GM10266 (cell line): ENCODE measurements around the gene CEP290.

Experiments used
- DNase-seq: peaks from one replicate; pipeline ENCODE4 v3.0.0; 2012; ENCODE audit errors: extremely low spot score
- TF ChIP-seq, protein P1 (sequence below): IDR thresholded peaks from 2 replicates; pipeline ENCODE4 v1.5.1; 2012; ENCODE audit warnings: mild to moderate bottlenecking, low read depth; ENCODE audit not compliant: control insufficient read depth, insufficient read depth; ENCODE audit errors: missing control alignments

The CEP290 gene

DNA sequence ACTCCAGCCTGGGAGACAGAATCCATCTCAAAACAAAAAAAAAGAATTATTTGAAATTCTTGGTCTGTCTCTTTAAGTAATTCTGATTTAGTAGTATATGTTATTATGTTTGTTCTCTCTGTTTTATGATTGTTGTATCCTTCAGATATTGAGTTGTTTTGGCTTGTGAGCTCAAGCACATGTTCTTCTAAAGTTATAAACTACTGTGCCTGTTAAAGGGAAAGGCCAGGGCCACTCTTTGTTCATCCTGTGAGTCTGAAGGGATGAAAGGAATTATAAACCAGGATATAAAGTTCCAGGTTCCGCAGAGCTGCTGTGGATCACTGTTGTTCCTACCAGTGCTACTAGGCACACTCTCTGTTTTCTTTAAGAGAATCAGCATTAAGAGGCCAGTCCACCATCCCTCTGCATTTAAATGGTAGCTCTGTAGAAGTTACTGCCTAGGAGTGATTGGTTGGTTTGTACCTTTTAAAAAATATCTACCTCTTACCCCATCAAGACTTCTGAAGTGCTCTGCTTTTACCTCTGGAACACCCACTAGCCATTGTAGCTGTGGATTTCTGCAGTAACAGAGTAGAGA is 14.3 kb upstream of the CEP290 start:
- TF ChIP-seq, protein P1, sequence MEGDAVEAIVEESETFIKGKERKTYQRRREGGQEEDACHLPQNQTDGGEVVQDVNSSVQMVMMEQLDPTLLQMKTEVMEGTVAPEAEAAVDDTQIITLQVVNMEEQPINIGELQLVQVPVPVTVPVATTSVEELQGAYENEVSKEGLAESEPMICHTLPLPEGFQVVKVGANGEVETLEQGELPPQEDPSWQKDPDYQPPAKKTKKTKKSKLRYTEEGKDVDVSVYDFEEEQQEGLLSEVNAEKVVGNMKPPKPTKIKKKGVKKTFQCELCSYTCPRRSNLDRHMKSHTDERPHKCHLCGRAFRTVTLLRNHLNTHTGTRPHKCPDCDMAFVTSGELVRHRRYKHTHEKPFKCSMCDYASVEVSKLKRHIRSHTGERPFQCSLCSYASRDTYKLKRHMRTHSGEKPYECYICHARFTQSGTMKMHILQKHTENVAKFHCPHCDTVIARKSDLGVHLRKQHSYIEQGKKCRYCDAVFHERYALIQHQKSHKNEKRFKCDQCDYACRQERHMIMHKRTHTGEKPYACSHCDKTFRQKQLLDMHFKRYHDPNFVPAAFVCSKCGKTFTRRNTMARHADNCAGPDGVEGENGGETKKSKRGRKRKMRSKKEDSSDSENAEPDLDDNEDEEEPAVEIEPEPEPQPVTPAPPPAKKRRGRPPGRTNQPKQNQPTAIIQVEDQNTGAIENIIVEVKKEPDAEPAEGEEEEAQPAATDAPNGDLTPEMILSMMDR = no peak

DNA sequence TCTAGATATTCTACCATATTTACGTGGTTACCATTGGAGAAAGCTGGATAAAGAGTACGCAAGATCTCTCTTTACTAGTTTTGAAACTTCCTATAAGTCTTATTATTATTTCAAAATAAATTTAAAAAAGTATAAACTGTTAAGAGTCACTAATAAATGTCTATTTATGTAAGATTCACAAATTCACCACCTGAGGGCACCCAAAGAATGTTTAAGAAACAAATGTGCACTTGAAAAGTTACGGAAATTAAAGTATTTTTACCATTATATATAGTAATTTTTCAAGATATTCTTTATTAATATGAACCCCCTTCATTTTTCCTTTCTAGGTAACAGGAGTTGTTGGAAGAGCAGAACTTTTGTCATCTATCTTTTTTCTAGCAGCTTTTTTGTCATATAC is 12.1 kb upstream of the CEP290 start:
- DNase-seq = no peak
- TF ChIP-seq, protein P1 = peak; percentile 26

More for the DNA sequence above, 14.3 kb upstream of the CEP290 start:
- DNase-seq = no peak

DNA sequence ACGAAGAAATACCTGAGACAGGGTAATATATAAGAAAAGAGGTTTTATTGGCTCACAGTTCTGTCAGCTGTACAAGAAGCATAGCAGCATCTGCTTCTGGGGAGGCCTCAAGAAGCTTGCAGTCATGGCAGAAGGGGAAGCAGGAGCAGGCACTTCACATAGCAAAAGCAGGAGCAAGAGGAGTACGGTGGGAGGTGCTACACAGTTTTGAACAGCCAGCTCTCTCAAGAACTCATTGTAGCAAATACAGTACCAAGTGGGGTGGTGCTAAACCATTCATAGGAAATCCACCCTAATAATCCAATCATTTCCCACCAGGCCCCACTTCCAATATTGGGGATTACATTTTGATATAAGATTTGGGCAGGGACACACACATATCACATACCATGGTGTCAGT is 8.2 kb upstream of the CEP290 start:
- no peak for DNase-seq
- TF ChIP-seq, protein P1 = no peak

DNA sequence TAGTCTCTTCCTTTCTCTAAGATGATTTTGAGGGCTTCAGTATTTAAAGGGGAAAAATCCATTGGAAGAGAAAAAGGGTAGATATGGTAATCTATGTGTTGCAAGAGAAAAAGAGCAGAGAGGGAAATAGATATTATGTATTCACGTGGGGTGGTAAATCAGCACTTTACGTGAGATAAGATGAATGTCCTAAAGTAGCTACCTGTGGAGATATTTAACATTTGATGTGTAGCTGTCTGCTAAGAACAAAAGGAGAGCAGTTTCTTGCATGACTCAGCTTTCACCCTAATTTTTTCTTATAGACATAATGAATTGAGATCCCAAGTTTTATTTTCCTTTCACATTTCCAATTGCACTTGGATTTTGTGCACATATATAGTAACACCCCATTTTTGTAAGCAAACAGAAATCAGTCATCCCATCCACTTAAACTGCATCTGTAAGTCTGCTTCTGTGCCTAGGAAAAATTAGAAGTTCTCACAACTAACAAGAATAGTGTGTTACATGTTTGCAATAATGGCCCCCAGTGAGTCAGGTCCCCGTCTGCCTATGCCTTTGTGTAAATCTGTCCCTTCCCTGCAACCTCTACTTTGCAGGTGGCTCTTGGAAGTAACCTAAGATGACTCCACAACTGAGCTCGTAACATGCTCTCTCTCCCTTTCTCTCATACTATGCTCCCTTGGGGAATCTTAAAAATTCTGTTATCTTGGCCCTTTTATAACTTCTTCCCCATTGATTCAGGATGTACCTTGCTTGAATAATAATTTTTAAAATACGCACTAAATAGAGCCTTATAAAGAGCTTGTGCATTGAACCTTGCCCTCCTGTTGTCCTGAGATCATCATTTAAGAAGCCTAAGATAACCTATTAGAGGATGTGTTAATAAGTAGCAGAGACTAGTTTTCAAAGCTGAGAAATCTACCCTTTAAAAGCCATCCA is 3.9 kb upstream of the CEP290 start:
- DNase-seq = no peak
- TF ChIP-seq, protein P1 = no peak

DNA sequence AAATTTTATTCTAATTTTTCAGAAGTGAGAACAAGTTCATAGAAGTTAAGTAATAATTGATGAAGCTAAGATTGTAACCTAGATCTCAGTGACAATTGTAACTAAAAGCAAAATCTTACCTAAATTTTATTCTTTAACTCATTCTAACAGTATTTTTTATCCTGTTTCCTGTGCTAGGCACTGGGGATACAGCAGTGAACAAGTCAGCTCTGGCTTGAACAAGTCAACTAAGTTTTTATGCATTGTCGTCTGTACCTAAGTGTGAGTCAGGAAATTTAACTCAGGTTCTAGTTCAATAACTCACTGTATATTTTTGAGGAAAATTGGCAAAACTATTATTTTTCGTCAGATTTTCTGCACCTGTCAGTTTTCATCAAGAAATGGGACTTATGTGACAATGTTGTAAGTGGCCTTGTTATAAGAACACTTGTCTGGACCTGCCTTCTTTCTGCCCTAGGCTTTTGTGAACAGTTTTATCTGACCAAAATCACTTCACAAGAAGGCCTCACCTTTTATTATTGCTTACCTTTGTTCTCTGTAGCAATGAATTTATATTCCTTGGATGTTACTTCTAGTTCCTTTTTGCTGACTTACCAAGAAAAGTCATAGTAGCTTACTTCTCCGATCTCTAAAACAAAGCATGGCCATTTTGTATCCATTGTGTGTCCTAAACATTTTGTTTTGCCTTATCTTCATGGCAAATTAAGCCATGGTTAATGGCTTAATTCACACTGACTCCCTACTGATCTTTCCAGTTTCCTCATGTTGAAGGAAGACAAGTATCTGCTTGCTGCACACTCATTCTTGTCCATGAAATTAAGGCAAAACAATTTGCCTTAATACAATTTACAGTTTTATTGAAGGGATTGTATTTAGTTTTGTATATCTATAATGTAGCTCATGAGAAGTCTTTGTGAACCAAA is 2.9 kb upstream of the CEP290 start:
- DNase-seq = no peak
- TF ChIP-seq, protein P1 = no peak

DNA sequence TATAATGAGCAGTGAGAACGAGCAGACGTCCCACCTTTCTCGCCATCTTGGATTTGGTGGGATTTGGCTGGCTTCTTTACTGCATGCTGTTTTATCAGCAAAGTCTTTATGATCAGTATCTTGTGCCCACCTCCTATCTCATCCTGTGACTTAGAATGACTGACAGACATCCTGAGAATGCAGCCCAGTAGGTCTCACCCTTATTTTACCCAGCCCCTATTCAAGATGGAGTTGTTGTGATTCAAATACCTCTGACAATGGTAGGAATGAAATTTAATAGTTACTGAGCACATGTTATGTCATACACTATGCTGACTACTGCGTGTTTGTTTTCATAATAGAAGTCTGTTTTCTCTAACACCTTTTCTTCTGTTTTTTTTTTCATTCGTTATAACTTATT is 2.1 kb upstream of the CEP290 start:
- TF ChIP-seq, protein P1 = no peak
- no peak for DNase-seq
